ENCODE results near the gene SMTNL1. TPM values are rescaled to one million over a fixed set of nuclear protein-coding genes. Genes with fewer than 3 reads are reported as not detected.
A peak's percentile ranks its signal among the peaks of the same experiment; 100 is the strongest.

SMTNL1 gene
- polyA plus RNA-seq, 3 donors = 0.28 to 0.59 (median 0.45) TPM

GRCh38 chr11:57502870-57503269 lies 34.5 kb upstream of the SMTNL1 start:
- DNase-seq (ENCODE audit: extremely low read depth in 1 of 11, low read depth in 9 of 11, low spot score in 4 of 11) = no peak

GRCh38 chr11:57504511-57504910 lies 32.9 kb upstream of the SMTNL1 start:
- DNase-seq (ENCODE audit: extremely low read depth in 1 of 11, low read depth in 9 of 11, low spot score in 4 of 11) = no peak

DNA sequence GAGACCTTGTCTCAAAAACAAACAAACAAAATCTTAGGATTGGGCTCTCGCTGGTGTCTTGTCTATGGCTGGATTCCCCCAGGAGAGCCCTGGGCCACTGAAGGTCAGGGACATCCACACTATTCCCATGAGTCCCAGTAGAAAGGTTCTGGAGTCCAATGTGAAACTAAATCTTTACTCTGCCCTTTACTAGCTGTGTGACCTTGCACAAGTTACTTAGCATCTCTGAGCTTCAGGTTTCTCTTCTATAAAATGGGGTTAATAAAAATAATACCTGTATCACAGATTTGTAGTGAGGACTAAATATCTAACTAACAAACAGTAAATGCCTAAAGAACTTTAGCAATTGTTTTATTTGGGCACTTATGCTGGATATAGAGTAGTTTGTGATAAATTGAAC lies 30.9 kb upstream of the SMTNL1 start:
- no peak for DNase-seq (ENCODE audit: extremely low read depth in 1 of 11, low read depth in 9 of 11, low spot score in 4 of 11)

GRCh38 chr11:57508341-57509170 lies 28.8 kb upstream of the SMTNL1 start:
- DNase-seq (ENCODE audit: extremely low read depth in 1 of 11, low read depth in 9 of 11, low spot score in 4 of 11) = no peak

- DNase-seq (ENCODE audit: extremely low read depth in 1 of 11, low read depth in 9 of 11, low spot score in 4 of 11) = no peak
Observed at GRCh38 chr11:57511741-57512430, 25.5 kb upstream of the SMTNL1 start.

- no peak for DNase-seq (ENCODE audit: extremely low read depth in 1 of 11, low read depth in 9 of 11, low spot score in 4 of 11)
Observed at GRCh38 chr11:57512646-57513451, 24.5 kb upstream of the SMTNL1 start.

DNA sequence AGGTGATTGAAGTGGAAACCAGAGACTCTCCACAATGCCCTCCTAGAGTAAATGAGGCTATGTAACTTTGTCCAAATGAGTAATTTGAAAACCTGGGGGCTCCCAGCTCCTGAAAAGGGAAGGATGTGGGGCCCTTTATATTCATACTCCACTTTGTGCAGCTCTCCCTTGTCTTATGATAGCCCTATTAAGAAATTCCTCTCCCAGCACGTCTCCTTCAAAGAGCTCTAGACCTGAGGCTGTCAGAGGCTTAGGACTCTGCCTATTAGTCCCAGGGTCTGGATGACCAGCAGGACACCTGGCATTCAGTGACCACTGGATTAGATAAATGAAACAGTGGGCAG lies 24.0 kb upstream of the SMTNL1 start:
- no peak for DNase-seq (ENCODE audit: extremely low read depth in 1 of 11, low read depth in 9 of 11, low spot score in 4 of 11)

DNA sequence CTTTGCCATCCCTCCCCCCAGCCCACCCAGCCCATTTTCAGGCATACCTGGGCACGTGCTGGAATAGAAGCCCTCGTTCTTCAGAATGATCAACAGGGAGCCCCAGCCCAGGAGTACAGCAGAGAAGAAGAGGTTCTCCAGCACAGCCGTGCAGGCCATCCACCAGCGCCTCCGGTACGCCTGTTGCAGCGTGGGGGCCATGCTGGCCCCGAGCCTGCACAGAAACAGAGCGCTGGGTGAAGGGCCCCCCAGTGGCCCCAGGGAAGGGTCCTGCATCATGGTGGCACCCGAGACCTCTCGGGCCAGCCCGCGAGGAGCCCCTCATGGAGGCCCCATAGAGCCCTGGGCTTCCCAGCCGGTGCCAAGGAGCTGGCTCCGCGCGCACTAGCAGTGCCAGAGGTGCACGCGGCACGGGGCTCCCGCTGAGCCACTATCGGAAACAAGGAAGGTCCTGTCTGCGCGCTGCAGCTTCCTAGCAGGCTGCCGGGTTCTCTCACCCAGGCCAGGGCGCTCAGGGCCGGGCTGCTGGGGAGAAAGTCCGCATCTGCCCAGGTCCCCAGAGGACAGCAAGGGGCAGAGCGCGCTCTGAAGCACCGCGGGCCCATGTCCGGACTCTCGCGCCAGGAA lies 23.4 kb upstream of the SMTNL1 start:
- peak in 2 of 11 donors; percentile 8 for DNase-seq (ENCODE audit: extremely low read depth in 1 of 11, low read depth in 9 of 11, low spot score in 4 of 11)

DNA sequence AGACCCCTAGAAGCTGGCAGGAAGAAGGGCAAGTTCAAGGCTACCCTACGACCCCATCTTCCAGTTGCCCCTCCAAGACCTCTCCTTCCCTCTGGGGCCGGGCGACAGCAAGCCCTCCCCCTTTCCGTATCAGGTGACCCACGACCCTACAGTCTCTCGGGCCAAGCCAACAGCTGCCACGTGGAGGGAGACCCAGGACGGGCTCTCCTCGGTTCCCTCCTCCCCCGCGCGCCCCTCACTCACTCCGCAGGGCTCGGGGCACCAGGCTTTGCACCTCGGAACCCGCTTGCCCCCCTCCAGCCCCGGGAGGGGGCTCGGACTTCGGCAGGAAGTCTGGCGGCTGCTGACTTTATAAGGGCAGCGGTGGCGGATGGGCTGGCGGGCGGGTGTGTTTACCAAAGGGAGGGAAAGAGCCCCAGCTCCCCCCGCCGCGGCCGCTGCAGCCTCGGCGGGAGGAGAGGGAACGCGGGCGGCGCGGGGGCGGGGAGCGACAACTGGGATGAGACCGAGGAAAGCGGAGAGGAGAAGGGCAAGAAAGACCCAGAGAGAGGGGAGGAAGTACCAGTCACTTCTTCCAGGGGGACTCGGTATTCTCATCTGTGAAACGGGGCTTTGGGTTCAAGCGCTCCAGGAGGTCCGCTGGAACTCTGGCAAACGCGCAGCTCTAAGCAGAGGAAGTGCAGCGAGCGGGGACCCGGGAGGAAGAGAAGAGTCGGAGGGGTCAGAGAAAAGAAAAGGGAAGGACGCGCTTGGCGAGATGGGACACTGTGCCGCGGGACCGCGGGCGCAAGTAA lies 22.7 kb upstream of the SMTNL1 start:
- peak in 3 of 11 donors; percentile 4 to 20 (median 9) for DNase-seq (ENCODE audit: extremely low read depth in 1 of 11, low read depth in 9 of 11, low spot score in 4 of 11)

GRCh38 chr11:57515332-57516060 lies 21.9 kb upstream of the SMTNL1 start, which contains the start of gene SLC43A1:
SLC43A1 (minus strand) TSS chr11:57515702; CDS start chr11:57514111, 1,591 bp downstream.
- peak in 3 of 11 donors; percentile 26 to 37 (median 33) for DNase-seq (ENCODE audit: extremely low read depth in 1 of 11, low read depth in 9 of 11, low spot score in 4 of 11)

GRCh38 chr11:57516061-57516443 lies 21.3 kb upstream of the SMTNL1 start:
- DNase-seq (ENCODE audit: extremely low read depth in 1 of 11, low read depth in 9 of 11, low spot score in 4 of 11) = no peak

DNA sequence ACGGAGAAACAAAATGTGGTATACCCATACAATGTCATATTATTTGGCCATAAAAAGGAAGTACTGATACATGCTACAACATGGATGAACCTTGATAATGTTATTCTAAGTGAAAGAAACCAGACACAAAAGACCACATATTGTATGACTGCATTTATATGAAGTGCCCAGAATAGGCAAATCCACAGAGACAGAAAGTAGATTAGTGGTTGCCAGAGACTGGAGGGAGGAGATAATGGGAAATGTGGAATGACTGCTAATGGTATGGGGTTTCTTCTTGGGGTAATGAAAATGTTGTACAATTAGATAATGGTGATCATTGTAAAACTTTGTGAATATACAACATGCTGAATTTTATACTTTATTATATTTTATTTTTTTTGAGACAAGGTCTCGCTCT lies 16.3 kb upstream of the SMTNL1 start:
- DNase-seq (ENCODE audit: extremely low read depth in 1 of 11, low read depth in 9 of 11, low spot score in 4 of 11) = no peak

DNA sequence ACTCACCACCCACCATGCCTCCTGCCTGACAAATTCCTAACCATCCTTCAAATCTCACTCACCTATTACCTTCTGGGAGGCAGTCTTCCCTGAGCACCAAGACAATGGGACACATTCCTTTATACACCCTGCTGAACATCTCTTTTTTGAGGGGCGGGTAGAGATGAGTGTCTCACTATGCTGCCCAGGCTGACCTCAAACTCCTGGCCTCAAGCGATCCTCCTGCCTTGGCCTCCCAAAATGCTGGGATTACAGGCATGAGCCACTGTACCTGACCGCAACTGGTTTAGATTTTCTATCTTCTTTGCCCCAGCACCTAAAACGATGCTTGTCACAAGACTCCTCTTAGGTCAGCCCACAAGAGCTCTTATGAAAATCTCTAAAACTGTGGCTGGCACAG lies 14.0 kb upstream of the SMTNL1 start:
- DNase-seq (ENCODE audit: extremely low read depth in 1 of 11, low read depth in 9 of 11, low spot score in 4 of 11) = no peak

DNA sequence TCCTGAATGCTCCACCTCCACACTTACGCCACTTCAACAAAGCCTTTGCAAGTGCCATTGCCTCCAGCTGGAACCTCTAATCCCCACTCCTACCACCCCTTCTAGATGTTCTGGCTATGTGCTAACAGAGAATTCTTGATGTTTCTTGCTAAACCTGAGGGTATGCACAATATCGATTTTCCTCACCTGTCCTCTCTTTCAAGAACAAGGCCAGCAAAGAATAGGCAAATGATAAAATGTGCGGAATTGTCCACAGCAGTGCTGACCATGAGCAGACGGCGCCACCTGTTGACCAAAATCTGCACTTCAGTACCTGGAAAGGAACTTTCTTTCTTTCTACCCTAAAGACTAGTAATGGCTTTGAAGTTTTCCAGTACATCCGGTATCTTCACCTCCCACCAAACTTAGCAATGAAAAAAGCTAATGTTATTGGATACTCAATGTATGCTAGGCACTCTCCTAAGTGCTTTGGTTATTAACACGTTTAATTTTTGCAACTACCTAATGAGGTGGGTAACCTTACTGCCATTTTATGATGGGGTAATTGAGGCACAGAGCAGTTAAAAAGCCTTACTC lies 10.3 kb upstream of the SMTNL1 start:
- peak in 6 of 11 donors; percentile 39 to 59 (median 52) for DNase-seq (ENCODE audit: extremely low read depth in 1 of 11, low read depth in 9 of 11, low spot score in 4 of 11)

DNA sequence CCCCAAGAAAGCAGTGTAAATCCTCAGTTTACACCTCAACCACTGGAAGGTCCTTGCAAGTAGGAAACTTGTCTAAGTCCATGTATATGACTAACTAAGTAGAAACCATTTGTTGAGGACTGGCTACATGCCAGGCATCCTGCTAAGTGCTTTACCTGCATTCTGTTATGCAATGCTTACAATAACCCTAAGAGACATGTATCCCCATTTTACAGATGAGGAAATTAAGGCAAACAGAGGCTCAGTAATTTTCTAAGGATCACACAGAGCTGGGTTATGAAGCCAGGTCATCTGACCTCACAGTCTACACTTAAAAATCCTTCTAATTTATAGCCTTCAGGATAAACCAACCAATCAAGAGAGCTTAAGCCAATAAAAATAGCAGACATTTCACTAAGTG lies 8.4 kb upstream of the SMTNL1 start:
- DNase-seq (ENCODE audit: extremely low read depth in 1 of 11, low read depth in 9 of 11, low spot score in 4 of 11) = no peak

DNA sequence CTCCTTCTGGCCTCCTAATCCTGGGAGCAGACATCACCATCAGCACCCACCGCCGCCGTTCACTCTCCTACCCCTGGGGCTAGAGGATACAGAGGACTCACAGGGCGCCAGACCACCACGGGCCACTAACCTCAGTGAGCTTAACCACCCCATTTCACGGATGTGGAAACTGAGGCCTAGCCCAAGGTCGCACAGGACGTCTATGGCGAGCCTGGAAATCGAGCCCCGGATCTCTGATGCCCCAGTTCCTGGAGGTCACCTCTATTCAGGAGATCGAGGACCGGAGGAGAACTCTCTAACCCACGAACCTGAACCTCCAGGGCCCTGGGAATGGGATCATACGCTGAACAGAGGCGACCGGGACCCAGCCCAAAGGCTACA lies 7.2 kb upstream of the SMTNL1 start:
- no peak for DNase-seq (ENCODE audit: extremely low read depth in 1 of 11, low read depth in 9 of 11, low spot score in 4 of 11)

All from renal cortex interstitium (tissue), 11 donors.